Measurements from ENCODE around the gene DBNDD2.

Gene DBNDD2

DNA sequence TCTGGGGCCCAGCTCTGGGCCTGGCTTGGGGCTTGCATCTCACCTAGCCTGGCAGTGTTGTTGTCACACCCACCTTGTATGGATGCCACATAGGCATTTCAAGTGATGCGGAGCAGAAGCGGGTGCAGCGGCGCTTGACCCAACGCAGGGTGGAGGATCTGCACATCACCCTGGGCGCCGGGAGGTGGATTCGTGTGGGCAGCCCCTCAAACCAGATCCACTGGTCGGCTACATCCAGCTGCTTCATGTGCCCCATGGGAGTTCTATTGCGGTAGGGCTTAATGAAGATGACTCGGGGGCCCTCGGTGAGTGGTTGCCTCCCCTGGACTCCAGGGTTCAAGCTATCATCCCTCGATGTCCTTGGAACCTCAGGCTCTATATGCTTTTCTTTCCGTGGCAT, 33.1 kb upstream of the DBNDD2 start:
- DNase-seq: no peak
- intact Hi-C loops (cut with DNase I): loop anchor here (2.0 to 5.0 kb wide), 2 partner anchors 32 to 62 kb away; partner anchors contain the start of gene DBNDD2

DNA sequence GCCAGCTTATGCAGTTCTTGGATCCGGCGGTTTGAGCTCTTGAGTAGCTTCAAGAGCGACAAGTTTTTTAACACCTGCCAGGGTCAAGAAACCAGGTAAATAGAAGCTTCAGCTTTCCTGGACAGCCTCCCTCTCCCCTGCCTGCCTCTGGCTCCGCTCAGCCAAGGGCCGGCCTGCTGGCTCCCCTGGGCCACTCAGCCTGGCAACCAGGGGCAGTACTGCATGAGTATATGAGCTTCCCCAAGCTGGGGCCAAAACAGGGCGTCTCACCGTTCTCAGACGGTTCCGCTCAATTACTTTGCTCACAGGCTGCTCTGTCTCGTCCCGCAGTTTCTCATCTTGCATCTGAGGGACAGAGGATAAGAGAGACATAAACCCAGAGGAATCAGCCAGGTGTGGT, 30.8 kb upstream of the DBNDD2 start:
- DNase-seq: no peak
- intact Hi-C loops (cut with DNase I): no loop called here

DNA sequence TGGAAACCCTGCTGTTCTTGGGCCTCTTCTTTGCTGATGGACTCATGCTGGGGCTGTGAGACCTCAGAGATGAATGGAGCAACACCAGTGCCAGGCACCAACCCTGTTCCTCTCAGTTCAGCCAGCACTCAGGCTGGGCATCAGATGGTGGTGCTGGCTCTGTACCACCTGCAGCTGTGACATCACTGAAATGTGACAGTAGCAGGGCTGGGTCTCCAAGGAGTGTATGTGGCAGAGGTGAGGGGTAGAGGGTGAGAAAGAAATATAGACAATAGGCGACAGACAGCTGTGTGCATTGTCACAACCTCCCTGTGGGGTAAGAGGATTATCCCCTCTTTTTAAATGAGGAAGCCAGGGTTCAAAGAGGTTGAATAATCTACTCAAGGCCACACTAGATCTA, 29.9 kb upstream of the DBNDD2 start, which contains the start of gene TP53TG5:
Gene TP53TG5 (minus strand): TSS at position 135 of the 400 bp plus-strand sequence. CDS start 89 bp downstream, at position 46.
- intact Hi-C loops (cut with DNase I): no loop called here
- DNase-seq: peak in 6 of 10 donors; percentile 41 to 95 (median 62)

DNA sequence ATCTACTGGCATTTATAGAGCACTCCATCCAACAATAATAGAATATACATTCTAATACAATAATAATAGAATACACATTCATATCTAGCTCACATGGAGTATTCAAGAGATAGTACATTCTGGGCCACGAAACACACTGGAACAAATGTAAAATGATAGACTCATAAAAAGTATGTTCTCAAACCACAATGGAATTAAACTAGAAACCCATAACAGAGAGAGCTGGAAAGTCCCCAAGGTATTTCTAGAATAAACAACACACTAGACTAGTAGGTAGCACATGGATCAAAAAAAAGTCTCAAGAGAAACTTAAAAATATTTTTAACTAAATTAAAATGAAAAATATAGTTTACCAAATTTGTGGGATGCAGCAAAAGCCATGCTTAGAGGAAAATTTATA, 20.8 kb upstream of the DBNDD2 start:
- no peak for DNase-seq
- intact Hi-C loops (cut with DNase I): no loop called here

DNA sequence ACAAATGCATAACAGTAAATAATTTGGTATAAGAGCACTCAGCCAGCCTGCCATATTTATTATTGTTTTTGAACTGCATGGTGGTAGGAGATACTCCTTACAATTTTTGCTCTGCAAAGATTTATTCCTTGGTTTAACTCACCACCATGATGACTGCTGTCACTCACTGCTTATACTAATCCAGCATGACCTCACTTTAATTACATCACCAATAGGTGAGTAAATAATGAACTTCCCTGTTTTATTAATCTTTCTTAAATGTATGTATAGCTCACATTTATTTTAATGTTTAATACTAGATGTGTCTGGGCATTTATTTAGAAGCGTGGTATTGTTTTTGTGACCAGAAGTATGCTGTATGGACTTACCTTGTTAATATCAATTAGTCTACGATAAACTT, 17.2 kb upstream of the DBNDD2 start:
- no peak for DNase-seq
- intact Hi-C loops (cut with DNase I): no loop called here

DNA sequence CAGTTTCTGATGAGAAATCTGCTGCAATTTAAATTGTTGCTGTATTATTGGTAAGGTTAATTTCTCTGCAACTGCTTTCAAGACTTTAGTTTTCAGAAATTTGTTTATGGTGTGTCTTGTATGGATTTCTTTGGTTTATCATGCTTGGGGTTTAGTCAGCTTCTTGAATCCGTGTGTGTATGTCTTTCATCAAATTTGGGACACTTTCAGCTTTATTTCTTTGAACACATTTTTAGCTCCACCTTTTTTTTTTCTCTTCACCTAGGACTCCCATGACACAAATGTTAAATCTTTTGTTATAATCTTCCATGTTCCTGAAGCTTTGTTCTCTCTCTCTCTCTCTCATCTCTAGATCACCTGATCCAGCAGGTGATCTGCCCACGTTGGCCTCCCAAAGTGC, 16.5 kb upstream of the DBNDD2 start:
- intact Hi-C loops (cut with DNase I): no loop called here
- DNase-seq: no peak

DNA sequence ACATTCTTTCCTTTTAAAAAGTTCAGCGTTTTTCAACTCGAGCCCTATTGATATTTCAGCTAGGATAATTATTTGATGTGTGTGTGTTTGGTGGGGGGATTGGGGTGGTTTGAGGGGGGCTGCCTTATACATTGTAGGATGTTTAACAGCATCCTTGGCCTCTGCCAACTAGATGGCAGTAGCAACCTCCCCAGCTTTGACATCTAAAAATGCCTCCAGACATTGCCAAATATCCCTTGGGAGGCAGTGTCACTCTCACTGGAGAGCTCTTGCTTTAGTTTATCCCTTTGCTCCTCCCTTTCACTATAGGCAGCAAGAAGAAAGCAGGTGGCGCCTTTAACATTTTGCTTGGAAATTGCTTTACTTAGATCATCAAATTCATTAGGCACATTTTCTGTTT, 15.4 kb upstream of the DBNDD2 start:
- DNase-seq: peak in 1 of 10 donors; percentile 45
- intact Hi-C loops (cut with DNase I): no loop called here

DNA sequence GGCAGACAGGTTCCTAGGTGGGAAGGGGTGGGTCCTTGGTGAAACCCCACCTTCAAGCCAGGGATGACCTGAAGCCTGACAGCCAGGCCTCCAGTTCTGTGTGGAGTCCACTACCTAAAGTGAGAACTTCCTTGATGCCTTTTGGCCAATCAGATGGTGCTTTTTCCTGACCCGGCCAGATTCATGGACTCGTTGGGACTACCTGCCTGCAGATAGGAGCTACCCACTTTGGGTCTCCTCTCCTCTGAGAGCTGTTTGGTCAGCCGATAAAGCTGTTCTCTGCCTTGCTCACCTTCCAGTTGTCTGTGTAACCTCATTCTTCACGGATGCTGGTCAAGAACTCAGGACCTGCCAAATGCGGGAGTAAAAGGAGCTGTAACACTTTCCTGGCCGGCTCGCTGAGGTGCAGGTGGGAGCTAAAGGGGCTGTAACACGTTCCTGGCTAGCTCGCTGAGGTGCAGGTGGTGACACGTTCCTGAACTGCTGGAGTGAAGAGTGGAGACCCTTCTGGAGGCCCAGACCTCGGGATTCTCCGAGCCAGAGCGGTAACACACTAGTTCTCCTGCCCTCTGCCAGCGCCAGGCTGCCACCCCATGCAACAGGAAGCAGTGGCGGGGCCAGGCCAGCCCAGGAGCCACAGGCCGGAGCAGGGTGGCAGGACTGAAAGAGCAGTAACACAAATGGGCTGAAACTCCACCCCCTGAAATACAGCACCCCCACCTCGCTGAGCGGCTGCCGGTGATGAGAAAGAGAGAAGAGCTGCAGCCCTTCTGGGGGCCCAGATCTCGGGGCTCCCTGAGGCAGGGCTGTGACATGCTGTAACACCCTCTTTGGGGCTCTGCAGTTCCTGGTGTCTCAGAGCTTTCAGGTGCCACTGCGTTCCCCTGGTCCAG, 13.6 kb upstream of the DBNDD2 start:
- DNase-seq: peak in 1 of 10 donors; percentile 67
- intact Hi-C loops (cut with DNase I): no loop called here

DNA sequence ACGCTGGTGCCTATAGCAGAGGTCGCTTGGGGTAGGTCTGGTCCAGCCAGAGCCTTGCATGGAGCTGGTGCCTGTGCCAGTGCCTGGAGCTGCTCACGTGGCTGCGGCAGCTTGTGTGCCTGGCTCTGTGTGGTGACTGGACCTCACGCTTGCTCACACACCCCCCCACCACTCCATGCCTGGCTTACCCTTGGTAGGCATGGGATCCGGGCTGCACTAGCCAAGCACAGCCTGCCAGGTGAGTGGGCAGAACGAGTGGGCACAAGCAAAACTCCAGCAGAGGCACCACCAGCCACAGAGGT, 13.0 kb upstream of the DBNDD2 start:
- intact Hi-C loops (cut with DNase I): no loop called here
- DNase-seq: peak in 1 of 10 donors; percentile 73

DNA sequence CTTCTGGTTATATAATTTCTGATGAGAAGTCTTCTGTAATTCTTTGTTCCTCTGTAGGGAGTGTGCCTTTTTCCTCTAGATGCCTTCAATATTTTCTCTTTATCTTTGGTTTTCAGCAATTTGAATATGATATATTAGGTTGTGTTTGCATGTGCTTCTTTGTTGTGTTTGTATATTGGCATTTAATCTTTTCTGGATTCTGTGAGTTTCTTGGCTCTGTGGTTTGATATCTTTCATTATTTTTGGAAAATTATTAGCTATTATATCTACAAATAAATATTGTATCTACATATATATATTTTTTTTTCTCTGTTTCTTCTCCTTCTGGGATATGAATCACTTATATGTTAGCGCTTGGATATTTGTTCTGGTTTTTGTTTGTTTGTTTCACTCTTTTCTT, 9.1 kb upstream of the DBNDD2 start:
- no peak for DNase-seq
- intact Hi-C loops (cut with DNase I): no loop called here

DNA sequence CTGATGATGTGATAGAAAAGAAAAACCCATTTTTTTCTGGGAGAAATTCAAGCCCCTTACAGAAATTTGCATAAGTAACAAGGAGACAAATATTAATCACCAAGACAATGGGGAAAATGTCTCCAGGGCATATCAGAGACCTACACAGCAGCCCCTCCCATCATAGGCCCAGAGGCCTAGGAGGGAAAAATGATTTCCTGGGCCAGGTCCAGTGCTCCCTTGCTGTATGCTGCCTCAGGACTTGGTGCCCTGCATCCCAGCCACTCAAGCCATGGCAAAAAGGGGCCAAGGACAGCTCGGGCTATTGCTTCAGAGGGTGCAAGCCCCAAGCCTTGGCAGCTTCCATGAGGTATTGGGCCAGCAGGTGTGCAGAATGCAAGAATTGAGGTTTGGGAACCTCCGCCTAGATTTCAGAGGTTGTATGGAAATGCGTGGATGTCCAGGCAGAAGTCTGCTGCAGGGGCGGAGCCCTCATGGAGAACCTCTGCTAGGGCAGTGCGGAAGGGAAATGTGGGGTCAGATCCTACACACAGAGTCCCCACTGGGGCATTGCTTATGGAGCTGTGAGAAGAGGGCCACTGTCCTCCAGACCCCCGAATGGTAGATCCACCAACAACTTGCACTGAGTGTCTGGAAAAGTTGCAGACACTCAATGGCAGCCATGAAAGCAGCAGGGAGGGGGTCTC, 7.6 kb upstream of the DBNDD2 start:
- DNase-seq: no peak
- intact Hi-C loops (cut with DNase I): no loop called here

DNA sequence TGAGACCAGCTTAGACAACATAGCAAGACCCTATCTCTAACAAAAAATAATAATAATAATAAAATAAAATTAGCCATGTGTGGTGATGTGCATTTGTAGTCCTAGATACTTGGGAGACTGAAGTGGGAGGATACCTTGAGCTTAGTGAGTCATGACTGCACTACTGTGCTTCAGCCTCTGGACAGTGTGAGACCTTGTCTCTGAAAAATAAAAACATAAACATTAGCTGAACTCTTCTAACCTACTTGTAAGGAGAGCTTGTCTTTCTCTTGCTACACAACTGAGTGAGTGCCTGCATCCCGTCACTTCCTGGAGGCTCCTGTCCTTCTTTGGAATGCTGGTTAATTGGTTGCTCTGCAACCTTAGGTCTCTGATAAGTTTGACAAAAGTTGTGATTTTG, 5.1 kb upstream of the DBNDD2 start:
- no peak for DNase-seq
- intact Hi-C loops (cut with DNase I): no loop called here

DNA sequence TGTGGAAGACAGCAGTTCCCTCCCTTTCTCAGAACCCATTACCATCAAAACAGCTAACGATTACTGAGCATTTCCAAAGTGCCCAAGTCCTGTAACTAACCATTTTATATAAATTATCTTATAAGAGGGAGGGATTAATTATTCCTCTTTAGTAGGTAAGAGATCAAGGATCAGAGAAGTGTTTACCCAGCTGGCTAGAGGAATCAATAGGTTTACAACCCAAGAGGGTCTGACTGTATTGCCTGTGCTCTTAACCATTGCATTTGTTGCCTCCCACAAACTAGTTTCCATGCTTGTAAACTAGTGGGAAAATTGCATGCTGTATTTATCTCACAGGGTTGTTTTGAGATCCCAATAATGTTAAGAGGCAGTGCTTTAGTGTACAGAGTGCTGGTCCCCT, 3.7 kb upstream of the DBNDD2 start:
- no peak for DNase-seq
- intact Hi-C loops (cut with DNase I): no loop called here

DNA sequence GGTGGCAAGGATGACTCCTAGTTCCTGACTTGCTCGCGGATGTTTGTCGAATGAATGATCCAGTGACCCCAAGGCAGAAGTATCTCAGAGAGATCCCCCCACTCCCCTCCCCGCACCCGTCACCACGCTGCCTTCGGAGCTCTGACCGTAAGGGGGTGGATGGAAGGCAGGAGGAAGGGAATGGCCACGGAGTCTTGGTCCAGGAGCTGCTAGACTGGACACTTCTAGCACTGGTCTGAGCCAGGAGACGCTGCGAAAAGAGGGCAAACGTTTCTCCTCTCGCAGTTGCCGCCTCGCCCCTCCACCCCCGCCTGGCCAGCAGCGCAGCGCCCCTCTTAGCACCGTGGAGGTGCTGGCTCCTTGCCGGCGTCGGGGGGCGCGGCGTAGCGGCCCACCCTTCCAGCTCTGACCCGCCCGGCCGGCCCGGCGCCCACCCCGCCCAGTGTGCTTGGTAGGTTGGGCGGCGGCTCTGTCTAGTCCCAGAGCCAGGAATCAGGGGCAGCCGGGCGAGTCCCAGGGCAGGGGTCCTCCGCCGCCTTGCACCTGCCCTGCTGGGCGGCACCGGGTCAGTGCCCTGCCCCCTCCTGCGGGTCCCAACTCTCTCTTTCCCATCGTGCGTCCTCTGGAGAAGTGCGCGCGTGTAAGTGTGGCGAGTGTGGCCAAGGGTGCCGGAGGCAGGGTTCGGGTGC, 2.4 kb upstream of the DBNDD2 start:
- peak in 1 of 10 donors; percentile 38 for DNase-seq
- intact Hi-C loops (cut with DNase I): loop anchor here (5.0 kb wide), 1 partner anchor 33 kb away; no protein-coding TSS in a partner anchor

DNA sequence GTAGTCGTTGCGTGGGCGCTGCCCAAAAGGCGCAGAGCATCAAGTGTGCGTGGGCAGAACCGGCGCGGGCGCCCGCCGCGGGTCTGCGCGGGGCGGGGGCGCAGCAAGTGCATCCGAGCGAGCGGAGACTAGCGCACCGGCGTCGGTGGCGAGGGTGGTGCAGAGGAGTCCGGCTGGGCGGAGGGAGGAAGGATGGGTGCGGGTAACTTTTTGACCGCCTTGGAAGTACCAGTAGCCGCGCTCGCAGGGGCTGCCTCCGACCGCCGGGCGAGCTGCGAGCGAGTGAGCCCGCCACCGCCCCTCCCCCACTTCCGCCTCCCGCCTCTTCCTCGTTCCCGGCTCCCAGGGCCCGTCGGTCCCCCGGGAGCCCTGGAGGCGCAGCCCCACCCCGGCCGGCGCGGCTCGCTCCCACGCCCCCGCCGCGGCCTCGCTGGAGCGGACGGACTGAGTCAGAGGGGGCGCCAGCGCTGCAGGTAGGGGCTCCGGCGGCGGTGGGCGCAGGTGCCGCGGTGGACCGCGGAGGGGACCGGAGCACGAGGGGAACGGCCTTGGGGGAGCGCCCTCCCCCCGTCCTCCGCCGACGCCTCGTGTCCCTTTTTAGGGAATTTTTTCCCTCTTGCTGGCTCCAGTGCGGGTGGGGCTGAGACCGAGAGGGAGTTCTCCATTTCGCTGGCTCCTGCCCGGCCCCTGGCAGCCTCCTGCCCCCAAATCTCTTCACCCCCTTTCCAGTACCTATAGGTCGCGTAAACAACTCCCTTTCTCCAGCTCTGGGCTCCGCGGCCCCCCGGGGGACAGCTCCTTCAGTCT, 1.6 kb upstream of the DBNDD2 start:
- intact Hi-C loops (cut with DNase I): loop anchor here (5.0 kb wide), 1 partner anchor 34 kb away; no protein-coding TSS in a partner anchor
- DNase-seq: peak; percentile 60 to 95 (median 72)

DNA sequence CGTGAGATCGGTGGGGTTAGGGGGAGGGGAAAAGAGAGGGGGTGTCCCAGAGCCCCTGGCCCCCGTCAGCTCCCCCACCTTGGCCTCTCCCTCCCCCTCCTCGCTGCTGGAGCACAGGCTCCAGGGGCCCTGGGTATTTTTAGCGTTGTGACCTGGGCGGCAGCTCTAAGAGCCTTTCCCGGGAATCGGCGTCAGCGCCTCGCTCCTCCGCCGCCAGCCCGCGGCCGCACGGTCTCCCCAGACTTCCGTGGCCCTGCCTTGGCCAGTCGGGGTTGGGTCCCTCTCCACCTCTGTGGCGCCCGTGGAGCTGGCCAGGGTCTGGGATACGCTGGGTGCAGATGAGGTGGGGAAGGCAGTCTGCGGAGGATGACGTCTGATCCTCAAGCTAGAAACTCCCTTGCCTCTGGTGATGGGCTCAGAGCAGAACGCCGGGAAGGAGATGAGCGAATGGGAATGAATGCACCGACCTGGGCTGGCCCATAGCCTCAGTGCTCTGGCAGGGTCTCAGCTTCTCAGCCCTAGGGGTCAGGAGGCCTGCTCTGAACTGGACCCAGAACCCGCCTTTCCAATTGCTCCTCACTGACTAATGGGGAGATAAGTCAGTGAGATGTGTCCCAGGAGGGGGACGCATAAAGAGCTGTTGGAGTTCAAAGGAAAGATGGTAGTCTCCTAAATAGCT, 883 bp upstream of the DBNDD2 start:
- intact Hi-C loops (cut with DNase I): loop anchor here (5.0 kb wide), 1 partner anchor 35 kb away; no protein-coding TSS in a partner anchor
- peak in 8 of 10 donors; percentile 47 to 91 (median 62) for DNase-seq

DNA sequence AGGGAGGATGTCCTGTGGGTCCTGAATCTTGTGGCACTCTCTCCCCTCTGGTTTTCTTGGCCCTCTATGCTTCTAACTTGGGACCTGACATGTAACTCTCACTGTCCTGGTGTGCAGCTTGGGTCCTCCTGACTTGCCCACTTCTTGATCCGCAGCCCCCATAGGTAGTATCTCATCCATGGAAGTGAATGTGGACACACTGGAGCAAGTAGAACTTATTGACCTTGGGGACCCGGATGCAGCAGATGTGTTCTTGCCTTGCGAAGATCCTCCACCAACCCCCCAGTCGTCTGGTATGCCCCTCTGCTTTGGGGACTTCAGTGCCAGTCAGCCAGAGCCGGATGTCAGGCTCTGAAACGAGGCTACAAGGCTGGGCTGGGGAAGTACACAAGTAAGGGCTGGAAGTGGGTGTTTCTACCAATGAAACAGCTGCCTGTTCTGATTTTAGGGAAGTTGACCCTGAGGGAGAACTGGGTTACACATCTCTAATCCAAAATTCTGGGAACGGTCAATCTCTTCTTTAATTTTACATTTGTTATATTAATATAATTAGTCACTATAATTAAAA, 641 bp downstream of the DBNDD2 start:
- intact Hi-C loops (cut with DNase I): loop anchor here (5.0 kb wide), 1 partner anchor 36 kb away; no protein-coding TSS in a partner anchor
- DNase-seq: peak in 1 of 10 donors; percentile 88

DNA sequence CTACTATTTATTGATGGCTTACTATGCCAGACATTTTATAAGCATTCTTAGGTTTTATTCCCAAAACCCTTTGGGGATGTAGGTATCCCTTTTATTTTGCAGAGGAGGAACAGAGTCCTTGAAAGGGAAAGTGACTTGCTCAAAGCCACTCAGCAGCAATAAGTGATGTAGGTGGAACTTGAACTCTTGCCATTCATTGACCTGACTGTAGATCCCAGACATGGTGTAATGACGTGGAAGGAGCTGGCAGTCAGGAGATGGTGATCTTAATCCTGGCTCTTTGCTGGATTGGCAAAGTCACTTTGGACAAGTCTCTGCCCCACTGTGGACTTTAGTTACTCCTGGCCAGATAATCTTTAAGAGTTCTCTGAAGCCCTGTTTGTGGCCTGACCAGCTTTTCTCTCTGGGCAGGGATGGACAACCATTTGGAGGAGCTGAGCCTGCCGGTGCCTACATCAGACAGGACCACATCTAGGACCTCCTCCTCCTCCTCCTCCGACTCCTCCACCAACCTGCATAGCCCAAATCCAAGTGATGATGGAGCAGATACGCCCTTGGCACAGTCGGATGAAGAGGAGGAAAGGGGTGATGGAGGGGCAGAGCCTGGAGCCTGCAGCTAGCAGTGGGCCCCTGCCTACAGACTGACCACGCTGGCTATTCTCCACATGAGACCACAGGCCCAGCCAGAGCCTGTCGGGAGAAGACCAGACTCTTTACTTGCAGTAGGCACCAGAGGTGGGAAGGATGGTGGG, 1.6 kb downstream of the DBNDD2 start:
- DNase-seq: no peak
- intact Hi-C loops (cut with DNase I): loop anchor here (5.0 kb wide), 1 partner anchor 37 kb away; no protein-coding TSS in a partner anchor
